PFSK-1 (cell line): ENCODE data around the gene MPDZ.

Experiments used
- FOXP2 ChIP-seq: optimal IDR thresholded peaks from 2 replicates; pipeline ENCODE3; 2011; ENCODE audit warnings: borderline replicate concordance, control low read depth, inconsistent platforms; ENCODE audit not compliant: insufficient read depth; ENCODE audit errors: extremely low read length, extremely low read depth
- POLR2AphosphoS5 ChIP-seq: IDR thresholded peaks from 2 replicates; pipeline ENCODE4 v1.6.1; 2012; ENCODE audit warnings: low read depth, mild to moderate bottlenecking, control low read depth, low read length, moderate library complexity
- REST ChIP-seq, 2 experiments: IDR thresholded peaks; 2 replicates each; pipeline versions ENCODE4 v1.6.1 to v1.8.0; 2011 to 2012; ENCODE audit warnings: low read depth in 2 of 2, low read length in 2 of 2, control low read depth in 1 of 2, inconsistent platforms in 1 of 2, mild to moderate bottlenecking in 1 of 2, moderate library complexity in 1 of 2; ENCODE audit not compliant: insufficient read depth in 1 of 2
- SIN3A ChIP-seq: IDR thresholded peaks from 2 replicates; pipeline ENCODE4 v1.6.1; 2012; ENCODE audit warnings: mild to moderate bottlenecking, low read length, moderate library complexity, borderline replicate concordance; ENCODE audit not compliant: insufficient read depth
- TAF1 ChIP-seq: IDR thresholded peaks from 2 replicates; pipeline ENCODE4 v1.6.1; 2012; ENCODE audit warnings: low read length, control low read depth, borderline replicate concordance; ENCODE audit not compliant: insufficient read depth

The MPDZ gene

GRCh38 chr9:13095056-13095455, 184.4 kb downstream of the MPDZ start:
- no peak for TF ChIP-seq FOXP2
- no peak for TF ChIP-seq REST (IDR thresholded peaks at IDR 0.05; ENCODE audit: insufficient read depth in 1 of 2, low read depth in 2 of 2, low read length in 2 of 2)
- TF ChIP-seq POLR2AphosphoS5 = no peak
- TF ChIP-seq TAF1 = no peak
- TF ChIP-seq SIN3A = no peak

GRCh38 chr9:13090628-13091027, 188.9 kb downstream of the MPDZ start:
- TF ChIP-seq SIN3A (no peak), FOXP2 (no peak), POLR2AphosphoS5 (no peak), REST (IDR thresholded peaks at IDR 0.05; ENCODE audit: insufficient read depth in 1 of 2, low read depth in 2 of 2, low read length in 2 of 2) (no peak), TAF1 (no peak)

- TF ChIP-seq REST (IDR thresholded peaks at IDR 0.05; ENCODE audit: insufficient read depth in 1 of 2, low read depth in 2 of 2, low read length in 2 of 2) (no peak), TAF1 (no peak), POLR2AphosphoS5 (no peak), FOXP2 (no peak), SIN3A (no peak)
These were observed 189.8 kb downstream of the MPDZ start for GRCh38 chr9:13089666-13090065.

- TF ChIP-seq FOXP2 (no peak), SIN3A (no peak), REST (IDR thresholded peaks at IDR 0.05; ENCODE audit: insufficient read depth in 1 of 2, low read depth in 2 of 2, low read length in 2 of 2) (no peak), POLR2AphosphoS5 (no peak), TAF1 (no peak)
These were observed 190.6 kb downstream of the MPDZ start for GRCh38 chr9:13088720-13089427.

- TF ChIP-seq TAF1 = no peak
- no peak for TF ChIP-seq SIN3A
- TF ChIP-seq POLR2AphosphoS5 = no peak
- no peak for TF ChIP-seq REST (IDR thresholded peaks at IDR 0.05; ENCODE audit: insufficient read depth in 1 of 2, low read depth in 2 of 2, low read length in 2 of 2)
- TF ChIP-seq FOXP2 = no peak
These were observed 195.4 kb downstream of the MPDZ start for GRCh38 chr9:13083963-13084528.
